IPS DF 6.9 (cell line): ENCODE results near the gene L3HYPDH.
"Not testable (repeated sequence)": the region's sequence is repeated elsewhere in the genome, so short reads cannot be mapped to it uniquely, and the experiment has no call there.

Source experiments
- DNase-seq: peaks from one replicate; pipeline ENCODE4 v3.0.0-alpha.2; 2013; ENCODE audit warnings: low read depth, low spot score
- H3K27ac ChIP-seq: one replicate; pipeline ENCODE4 v1.5.1; 2013; ENCODE audit warnings: low read length, control low read depth
- H3K27me3 ChIP-seq: 2 replicates; pipeline ENCODE4 v1.6.1; 2013; ENCODE audit warnings: mild to moderate bottlenecking, low read length; ENCODE audit not compliant: control insufficient read depth, insufficient read depth
- H3K36me3 ChIP-seq: 2 replicates; pipeline ENCODE4 v1.6.1; 2013; ENCODE audit warnings: low read length; ENCODE audit not compliant: control insufficient read depth, insufficient read depth
- H3K4me1 ChIP-seq: 2 replicates; pipeline ENCODE4 v1.6.1; 2013; ENCODE audit warnings: low read length; ENCODE audit not compliant: control insufficient read depth, insufficient read depth
- H3K4me3 ChIP-seq: 2 replicates; pipeline ENCODE4 v1.5.1; 2013; ENCODE audit warnings: mild to moderate bottlenecking, low read length
- H3K9me3 ChIP-seq: 2 replicates; pipeline ENCODE4 v1.6.1; 2013; ENCODE audit warnings: low read length, inconsistent platforms; ENCODE audit not compliant: control insufficient read depth, insufficient read depth
- WGBS: extraction: QIAGEN DNeasy Blood & Tissue Kit; methylation state at CpG from one replicate; pipeline ENCODE4 v1.1.7; 2013; ENCODE audit warnings: mixed read lengths, missing lambda C conversion rate; ENCODE audit not compliant: insufficient read length, insufficient coverage; 5-methylcytosine and 5-hydroxymethylcytosine counted together

The L3HYPDH gene

DNA sequence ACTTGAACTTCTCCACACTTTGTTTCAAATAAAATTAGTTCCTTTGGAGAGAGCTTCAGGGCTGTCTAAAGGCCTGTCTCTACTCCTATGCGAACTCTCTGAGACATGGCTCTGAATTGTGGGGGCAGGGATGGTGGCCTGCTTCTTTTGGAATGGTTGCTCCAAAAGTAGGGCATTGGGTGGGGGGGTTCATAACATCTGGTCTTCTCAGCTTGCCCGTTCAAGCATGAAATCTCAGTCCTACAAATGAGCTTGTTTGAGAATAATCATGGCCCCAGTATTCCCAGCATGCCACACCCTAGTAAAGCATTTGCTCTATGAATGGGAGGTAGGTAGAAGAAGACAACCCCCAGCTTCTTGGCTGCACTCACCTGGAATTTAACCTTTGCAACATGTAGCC, 25.7 kb downstream of the L3HYPDH start:
- Histone ChIP-seq H3K4me3 (no peak overlapping the region), H3K36me3 (no peaks in the 10 kb centered on the region), H3K27me3 (peaks cover 4% of the 10 kb centered on the region; the same call in 1 of the 2 replicates), H3K4me1 (no peaks in the 10 kb centered on the region), H3K27ac (no peak overlapping the region), H3K9me3 (no peaks in the 10 kb centered on the region)
- WGBS: no CpG with 5 or more reads among the region's 2 CpGs
- DNase-seq: no peak

DNA sequence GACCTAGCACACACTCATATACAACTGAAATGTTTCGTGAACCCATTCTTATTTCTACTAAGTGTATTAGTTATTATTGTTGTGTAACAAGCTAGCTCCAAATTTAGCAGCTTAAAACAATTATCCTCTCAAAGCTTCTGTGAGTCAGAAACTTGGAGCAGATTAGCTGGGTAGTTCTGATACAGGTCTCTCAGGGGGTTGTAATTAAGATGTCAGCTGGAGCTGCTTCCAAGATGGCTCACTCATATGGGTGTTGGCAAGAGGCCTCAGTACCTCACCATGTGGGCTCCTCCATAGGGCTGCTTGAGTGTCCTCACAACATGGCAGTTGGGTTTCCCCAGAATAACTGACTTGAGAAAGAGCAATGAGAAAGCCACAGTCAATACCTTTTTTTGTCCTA, 28.8 kb downstream of the L3HYPDH start:
- Histone ChIP-seq H3K27ac (no peak overlapping the region), H3K27me3 (no peaks in the 10 kb centered on the region), H3K4me3 (no peak overlapping the region), H3K4me1 (no peaks in the 10 kb centered on the region), H3K36me3 (no peaks in the 10 kb centered on the region), H3K9me3 (no peaks in the 10 kb centered on the region)
- WGBS: no CpG with 5 or more reads among the region's 1 CpG
- no peak for DNase-seq

DNA sequence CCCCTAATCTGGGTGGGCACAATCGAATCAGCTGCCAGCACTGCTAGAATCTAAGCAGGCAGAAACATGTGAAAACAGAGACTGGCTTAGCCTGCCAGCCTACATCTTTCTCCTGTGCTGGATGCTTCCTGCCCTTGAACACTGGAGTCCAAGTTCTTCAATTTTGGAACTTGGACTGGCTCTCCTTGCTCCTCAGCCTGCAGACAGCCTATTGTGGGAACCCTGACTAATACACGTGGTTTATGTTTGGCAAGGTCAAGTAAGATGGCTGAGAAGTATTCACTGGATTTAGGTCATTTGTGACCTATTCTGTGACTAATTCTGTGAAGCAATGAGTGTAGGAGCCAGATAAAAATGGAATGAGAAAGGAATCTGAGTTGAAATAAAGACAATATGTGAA, 30.1 kb downstream of the L3HYPDH start:
- H3K36me3 ChIP-seq: no peaks in the 10 kb centered on the region
- no peaks in the 10 kb centered on the region for H3K4me1 ChIP-seq
- no peaks in the 10 kb centered on the region for H3K27me3 ChIP-seq
- no peak for DNase-seq
- H3K27ac ChIP-seq: no peak overlapping the region
- H3K4me3 ChIP-seq: no peak overlapping the region
- no CpG with 5 or more reads among the region's 2 CpGs for WGBS
- H3K9me3 ChIP-seq: no peaks in the 10 kb centered on the region

DNA sequence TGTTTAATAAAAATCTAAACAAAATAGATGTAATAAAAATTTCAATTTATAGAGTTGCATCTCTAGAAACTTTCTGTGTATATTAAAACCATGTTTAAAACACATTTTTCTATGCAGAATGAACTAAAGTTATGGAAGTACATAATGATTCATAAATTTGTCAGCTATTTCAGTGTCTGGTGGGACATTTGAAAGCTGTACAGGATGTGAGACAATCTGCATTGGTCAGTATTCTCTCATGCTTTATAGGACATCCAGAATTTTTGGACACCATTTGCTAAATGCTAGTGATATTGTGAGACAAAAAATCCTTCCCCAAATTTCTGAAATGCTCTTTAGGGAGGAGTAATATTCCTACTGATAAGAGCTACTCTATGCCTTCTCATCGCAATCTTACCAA, 32.4 kb downstream of the L3HYPDH start:
- H3K27ac ChIP-seq: no peak overlapping the region
- H3K27me3 ChIP-seq: no peaks in the 10 kb centered on the region
- H3K36me3 ChIP-seq: no peaks in the 10 kb centered on the region
- DNase-seq: no peak
- H3K4me3 ChIP-seq: no peak overlapping the region
- H3K4me1 ChIP-seq: no peaks in the 10 kb centered on the region
- WGBS: no CpG with 5 or more reads among the region's 1 CpG
- no peaks in the 10 kb centered on the region for H3K9me3 ChIP-seq

DNA sequence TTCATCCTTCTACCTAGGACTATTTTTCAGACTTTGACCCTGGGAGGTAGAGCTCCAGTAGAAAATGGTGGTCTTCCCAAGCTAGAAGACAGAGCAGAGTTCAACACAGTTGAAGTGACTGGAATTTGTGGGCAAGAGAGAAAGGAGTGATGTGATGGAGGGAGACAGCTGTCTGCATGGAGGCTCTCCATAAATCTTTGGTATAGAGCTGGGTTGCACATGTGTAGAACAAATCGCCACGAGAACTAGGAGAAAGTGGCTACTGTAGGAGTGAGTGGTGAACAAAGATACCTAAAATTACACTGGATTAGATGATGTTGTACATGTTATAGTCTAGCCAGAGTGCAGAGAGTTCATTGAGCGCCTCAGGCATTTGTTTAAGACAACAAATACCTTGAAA, 33.5 kb downstream of the L3HYPDH start:
- H3K27ac ChIP-seq: no peak overlapping the region
- no CpG with 5 or more reads among the region's 3 CpGs for WGBS

DNA sequence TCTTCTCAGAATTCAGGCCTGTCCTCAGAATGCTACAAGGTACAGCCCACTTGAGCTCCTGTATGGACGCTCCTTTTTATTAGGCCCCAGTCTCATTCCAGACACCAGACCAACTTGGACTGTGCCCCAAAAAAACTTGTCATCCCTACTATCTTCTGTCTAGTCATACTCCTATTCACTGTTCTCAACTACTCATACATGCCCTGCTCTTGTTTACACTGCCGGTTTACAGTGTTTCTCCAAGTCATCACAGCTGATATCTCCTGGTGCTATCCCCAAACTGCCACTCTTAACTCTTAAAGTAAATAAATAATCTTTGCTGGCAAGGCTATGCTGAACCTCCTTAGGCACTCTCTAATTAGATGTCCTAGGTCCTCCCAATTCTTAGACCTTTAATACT, 35.5 kb downstream of the L3HYPDH start:
- DNase-seq, H3K4me3 ChIP-seq, H3K27ac ChIP-seq, H3K36me3 ChIP-seq, H3K9me3 ChIP-seq, H3K27me3 ChIP-seq, H3K4me1 ChIP-seq: not testable (repeated sequence)
- WGBS: no CpG with 5 or more reads among the region's 2 CpGs

More for the DNA sequence above, 33.5 kb downstream of the L3HYPDH start:
- Histone ChIP-seq H3K4me3 (no peak overlapping the region), H3K9me3 (no peaks in the 10 kb centered on the region), H3K4me1 (no peaks in the 10 kb centered on the region), H3K27me3 (no peaks in the 10 kb centered on the region), H3K36me3 (no peaks in the 10 kb centered on the region)
- DNase-seq: no peak

DNA sequence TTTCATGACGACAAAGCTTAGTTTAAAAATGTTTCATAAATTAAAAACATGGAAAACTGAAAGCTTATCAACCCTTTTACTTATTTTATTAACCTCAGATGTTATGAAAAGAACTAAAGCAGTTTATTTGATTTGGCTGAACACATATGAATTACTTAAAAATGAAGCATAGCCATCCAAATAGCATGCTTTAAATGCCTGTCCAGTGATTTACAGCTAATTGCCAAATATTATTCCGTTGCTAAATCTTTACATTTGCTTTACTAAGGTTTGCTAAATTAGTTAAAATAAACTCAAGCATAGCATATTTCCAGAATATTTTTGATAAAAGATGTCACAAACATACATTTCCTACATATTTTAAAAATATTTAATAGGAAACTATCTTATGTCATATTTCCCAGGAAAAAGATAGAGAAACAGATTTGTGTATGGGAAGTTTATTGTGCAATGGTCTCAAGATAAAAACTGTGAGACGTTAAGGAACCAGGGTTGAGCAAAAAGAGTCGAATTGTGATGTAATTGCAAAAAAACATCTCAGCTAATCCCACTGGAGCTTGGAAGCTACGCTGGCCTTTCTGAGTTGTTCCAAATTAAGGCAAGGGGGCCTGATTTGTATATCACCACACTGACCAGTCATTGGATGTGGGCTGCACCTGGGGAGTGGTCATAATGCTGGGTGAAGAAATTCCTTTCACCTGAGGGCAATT, 44.8 kb downstream of the L3HYPDH start:
- H3K27me3 ChIP-seq: no peaks in the 10 kb centered on the region
- no peaks in the 10 kb centered on the region for H3K36me3 ChIP-seq
- no peak overlapping the region for H3K27ac ChIP-seq
- DNase-seq: no peak
- no CpG with 5 or more reads among the region's 5 CpGs for WGBS
- H3K4me1 ChIP-seq: no peaks in the 10 kb centered on the region
- no peak overlapping the region for H3K4me3 ChIP-seq
- no peaks in the 10 kb centered on the region for H3K9me3 ChIP-seq

DNA sequence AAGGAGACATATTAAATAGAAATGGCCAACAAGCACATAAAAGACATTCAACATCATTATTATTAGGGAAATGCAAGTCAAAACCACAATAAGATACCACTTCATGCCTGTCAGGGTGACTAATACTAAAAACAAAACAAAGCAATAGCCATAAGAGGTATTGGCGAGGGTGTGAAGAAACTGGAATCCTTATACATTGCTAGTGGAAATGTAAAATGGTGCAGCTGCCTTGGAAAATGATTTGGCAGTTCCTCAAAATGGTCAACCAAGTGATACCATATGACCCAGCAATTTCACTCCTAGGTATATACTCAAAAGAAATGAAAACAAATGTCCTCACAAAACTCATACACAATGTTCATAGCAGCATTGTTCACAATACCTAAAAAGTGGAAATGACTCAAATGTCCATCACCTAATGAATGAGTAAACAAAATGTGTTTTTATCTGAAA, 46.0 kb downstream of the L3HYPDH start:
- Histone ChIP-seq H3K27ac (no peak overlapping the region), H3K4me1 (no peaks in the 10 kb centered on the region), H3K9me3 (no peaks in the 10 kb centered on the region), H3K36me3 (no peaks in the 10 kb centered on the region), H3K4me3 (no peak overlapping the region), H3K27me3 (no peaks in the 10 kb centered on the region)
- no CpG with 5 or more reads among the region's 1 CpG for WGBS
- DNase-seq: no peak

DNA sequence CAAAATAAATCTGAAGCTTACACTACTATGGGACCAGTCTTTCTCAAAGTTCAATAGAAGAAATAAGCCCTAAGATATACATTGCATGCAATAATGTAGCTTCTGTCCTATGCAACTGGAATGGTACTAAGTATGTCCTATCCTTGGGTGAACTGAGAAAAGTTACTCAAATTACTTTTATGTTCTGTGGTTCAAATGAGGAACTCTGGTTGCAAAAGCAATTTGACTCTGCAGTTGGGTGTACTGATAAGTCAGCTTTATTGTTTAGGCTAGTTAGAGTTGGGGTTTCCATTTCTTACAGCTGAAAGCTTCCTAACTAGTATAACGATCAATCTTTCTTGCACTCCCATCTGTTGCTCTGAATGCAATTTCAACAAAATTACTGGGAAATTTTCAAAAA, 48.2 kb downstream of the L3HYPDH start:
- H3K27me3 ChIP-seq: no peaks in the 10 kb centered on the region

DNA sequence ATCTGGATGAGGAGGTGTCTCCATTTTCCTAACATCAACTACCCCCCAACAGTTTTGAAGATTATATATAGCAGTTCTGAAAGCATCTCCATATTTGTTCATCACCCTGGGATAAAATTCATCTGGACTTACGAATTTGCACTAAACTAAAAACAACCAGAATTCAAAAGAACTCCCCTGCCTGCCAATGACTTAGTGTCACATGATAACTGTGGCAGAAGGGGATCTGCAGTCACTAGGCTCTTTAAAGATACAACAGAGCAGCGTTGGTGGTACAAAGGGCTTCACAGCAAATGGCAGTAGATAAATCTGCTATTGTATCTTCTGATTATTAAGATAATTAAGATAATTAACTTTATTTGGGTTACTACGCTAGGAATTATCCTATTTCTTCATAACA, 49.1 kb downstream of the L3HYPDH start:
- no peaks in the 10 kb centered on the region for H3K9me3 ChIP-seq
- H3K36me3 ChIP-seq: no peaks in the 10 kb centered on the region
- no CpG with 5 or more reads among the region's 3 CpGs for WGBS
- no peak overlapping the region for H3K4me3 ChIP-seq
- no peak overlapping the region for H3K27ac ChIP-seq
- H3K4me1 ChIP-seq: no peaks in the 10 kb centered on the region
- DNase-seq: no peak
- H3K27me3 ChIP-seq: no peaks in the 10 kb centered on the region

More for the DNA sequence above, 48.2 kb downstream of the L3HYPDH start:
- Histone ChIP-seq H3K9me3 (no peaks in the 10 kb centered on the region), H3K36me3 (no peaks in the 10 kb centered on the region), H3K4me3 (no peak overlapping the region), H3K4me1 (no peaks in the 10 kb centered on the region), H3K27ac (no peak overlapping the region)
- WGBS: no CpG with 5 or more reads among the region's 1 CpG
- no peak for DNase-seq

DNA sequence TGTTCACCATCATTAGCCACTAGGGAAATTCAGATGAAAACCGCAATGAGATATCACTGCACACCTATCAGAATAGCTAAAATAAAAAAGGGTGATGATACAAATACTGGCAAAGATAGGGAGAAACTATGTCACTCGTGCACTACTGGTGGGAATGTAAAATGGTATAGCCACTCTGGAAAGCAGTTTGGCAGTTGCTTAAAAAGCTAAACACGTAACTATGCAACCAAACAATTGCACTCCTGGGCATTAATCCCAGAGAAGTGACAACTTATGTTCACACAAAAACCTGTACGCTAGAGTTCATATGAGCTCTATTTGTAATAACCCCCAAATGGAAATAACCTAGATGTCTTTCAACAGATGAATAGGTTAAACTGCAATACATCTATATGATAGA, 54.4 kb downstream of the L3HYPDH start:
- Histone ChIP-seq H3K9me3 (no peaks in the 10 kb centered on the region), H3K4me1 (no peaks in the 10 kb centered on the region), H3K27ac (no peak overlapping the region), H3K4me3 (no peak overlapping the region), H3K27me3 (no peaks in the 10 kb centered on the region), H3K36me3 (no peaks in the 10 kb centered on the region)
- no peak for DNase-seq
- WGBS: no CpG with 5 or more reads among the region's 4 CpGs
